NCI-H82 treated with DMSO at 0.1 percent for 48 hours (cell line): Measurements from ENCODE around the gene BAIAP3.

Experiments
- DNase-seq: peaks from one replicate; lab custom pipeline; 2025; ENCODE audit not compliant: unreplicated experiment; lab: John Stamatoyannopoulos, UW

Gene BAIAP3

DNA sequence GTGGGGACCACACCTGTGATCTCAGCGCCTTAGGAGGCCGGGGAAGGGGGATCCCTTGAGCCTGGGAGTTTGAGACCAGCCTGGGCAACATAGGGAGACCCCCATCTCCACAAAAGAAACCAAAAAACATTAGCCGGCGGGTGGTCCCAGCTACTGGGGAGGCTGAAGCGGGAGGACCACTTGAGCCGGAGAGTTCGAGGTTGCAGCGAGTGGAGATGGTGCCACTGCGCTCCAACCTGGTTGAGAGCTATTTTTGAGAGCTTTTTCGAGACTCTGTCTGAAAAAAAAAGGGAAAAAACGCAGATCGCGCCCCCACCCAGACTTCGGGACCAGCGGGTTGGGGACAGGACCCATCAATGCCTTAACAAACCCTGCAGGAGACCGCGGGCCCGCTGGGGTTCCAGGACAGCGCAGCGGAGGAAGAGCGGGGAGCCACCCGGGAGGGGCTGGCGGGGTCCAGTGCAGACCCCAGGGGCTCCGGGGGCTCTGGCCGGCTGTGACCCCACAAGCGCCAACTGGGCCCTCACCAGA lies 762 bp upstream of the BAIAP3 start:
- DNase-seq, result no peak

- no peak for DNase-seq
These were observed 632 bp downstream of the BAIAP3 start for GRCh38 chr16:1333854-1334700.

- no peak for DNase-seq
These were observed 1.3 kb downstream of the BAIAP3 start for GRCh38 chr16:1334739-1335138.

DNA sequence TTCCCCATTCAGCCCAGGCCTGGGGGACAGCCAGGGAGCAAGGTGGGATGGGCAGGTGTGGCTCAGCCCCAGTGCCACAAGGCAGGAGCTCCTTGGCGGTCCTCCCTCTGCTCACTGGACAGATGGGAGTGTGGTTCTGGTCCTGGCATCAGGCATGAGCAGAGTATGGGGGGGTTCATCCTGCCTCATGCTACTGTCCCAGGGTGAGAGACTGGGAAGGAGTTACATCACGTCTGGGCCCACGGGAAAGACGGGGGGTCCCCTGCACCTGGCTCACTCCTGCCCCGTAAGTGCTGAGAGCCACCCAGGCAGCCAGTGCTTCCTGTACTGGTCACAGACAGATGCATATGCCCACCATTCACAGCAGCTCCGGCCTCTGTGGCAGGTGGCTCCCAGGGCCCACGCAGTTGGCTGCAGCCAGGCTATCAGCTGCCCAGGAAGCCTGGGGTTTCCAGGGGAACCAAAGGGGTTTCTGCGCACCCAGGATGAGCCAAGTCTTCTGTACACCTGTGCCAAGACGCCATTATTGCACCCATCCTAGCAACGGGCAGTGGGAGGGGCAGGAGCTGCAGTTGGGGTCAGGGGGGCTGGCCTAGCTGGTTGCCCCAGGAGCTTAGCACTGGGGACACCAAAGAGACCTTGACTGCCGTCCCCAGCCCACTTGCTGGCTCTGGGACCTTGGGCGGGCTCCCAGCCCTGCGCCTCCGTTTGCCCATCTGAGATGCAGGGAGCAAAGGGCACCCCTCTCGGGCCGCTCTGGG lies 1.9 kb downstream of the BAIAP3 start:
- no peak for DNase-seq

GRCh38 chr16:1335996-1336395 lies 2.6 kb downstream of the BAIAP3 start:
- DNase-seq, result no peak

GRCh38 chr16:1336619-1337018 lies 3.2 kb downstream of the BAIAP3 start:
- DNase-seq, result no peak

- no peak for DNase-seq
These were observed 4.0 kb downstream of the BAIAP3 start for GRCh38 chr16:1337486-1337885.

GRCh38 chr16:1338119-1338730 lies 4.8 kb downstream of the BAIAP3 start:
- DNase-seq, result no peak

GRCh38 chr16:1338855-1339675 lies 5.6 kb downstream of the BAIAP3 start:
- no peak for DNase-seq

GRCh38 chr16:1340730-1341494 lies 7.5 kb downstream of the BAIAP3 start:
- DNase-seq, result no peak

GRCh38 chr16:1341495-1342420 lies 8.3 kb downstream of the BAIAP3 start:
- no peak for DNase-seq

DNA sequence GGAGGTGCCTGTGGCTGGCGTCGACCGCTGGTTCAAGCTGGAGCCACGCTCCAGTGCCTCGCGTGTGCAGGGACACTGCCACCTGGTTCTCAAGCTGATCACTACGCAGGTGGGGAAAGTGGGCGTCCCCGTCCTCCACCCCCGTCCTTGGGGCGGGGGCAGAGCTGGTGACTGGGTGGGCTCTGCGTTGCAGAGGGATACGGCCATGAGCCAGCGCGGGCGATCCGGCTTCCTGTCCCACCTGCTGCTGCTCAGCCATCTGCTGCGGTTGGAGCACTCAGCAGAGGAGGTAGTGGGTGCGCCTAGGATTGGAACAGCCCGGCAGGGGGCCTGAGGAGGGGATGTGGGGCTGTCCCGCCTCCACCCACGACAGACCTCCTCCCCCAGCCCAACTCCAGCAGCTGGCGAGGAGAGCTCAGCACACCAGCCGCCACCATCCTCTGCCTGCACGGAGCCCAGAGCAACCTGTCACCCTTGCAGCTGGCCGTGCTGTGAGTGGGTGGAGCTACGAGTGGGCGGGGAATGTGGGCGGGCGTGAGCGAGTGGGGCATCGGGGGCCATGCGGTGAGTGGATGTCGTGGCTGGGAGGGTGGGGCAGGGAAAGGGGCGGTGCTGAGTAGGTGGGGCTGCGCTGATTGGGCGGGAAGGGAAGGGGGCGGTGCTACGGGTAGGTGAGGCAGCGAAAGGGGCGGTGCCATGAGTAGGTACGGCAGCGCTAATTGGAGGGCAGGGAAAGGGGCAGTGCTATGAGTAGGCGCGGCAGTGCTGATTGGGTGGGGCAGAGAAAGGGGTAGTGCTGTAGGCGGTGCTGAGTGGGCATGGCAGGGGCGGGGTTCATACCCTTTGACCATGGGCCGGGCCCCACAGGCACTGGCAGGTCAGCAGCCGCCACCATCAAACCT lies 9.3 kb downstream of the BAIAP3 start:
- peak; percentile 98 for DNase-seq

DNA sequence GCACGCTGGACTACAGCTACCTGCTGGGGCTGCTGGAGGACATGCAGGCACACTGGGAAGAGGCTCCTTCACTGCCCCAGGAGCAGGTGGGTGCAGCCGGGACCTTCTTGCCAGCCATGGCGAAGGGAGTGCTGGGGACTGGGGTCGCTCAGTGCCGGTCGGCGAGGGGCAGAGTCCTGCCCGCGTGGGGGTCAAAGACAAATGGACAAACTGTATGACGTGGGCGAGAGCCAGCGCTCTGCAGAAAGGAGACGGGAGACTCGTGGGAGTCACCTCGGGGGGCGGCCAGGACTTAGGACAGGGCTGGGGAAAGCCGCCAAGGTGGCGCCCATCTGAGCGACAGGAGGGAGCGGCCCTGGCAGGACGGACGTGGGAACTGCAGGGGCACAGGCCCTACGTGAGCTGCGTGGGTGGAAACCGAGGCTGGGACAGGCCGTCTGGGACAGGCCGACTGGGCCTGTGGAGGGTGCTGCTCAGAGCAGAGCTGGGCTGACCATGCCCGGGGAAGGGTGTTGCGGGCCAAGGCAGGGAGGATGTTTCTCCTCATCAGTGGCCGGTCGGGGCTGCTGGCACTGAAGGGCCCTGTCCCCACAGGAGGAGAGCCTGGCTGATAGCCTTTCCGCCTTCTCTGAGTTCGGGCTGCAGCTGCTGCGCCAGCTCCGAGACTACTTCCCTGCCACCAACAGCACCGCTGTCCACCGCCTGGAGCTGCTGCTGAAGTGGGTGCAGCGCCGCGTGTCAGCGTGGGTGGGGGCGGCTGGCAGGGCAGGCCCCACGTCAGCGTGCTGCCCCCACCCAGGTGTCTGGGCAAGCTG lies 10.2 kb downstream of the BAIAP3 start:
- no peak for DNase-seq

DNA sequence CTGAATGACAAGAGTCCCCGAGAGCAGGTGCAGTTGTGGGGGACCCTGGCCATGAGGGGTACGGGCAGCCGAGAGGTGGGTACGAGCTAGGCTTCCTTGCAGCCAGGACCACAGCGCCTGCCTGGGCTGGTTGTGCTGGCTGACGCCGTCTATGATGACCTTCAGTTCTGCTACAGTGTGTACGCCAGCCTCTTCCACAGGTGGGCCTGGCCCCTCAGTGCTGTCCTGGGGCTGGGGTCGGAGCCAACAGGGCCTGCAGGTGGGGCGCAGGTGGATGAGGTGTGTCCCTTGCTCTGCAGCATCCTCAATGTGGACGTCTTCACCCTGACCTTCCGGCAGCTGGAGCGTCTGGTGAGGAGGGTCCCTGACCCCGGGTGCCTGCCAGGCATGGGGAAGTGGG lies 11.1 kb downstream of the BAIAP3 start:
- DNase-seq, result no peak

GRCh38 chr16:1345087-1345486 lies 11.6 kb downstream of the BAIAP3 start:
- DNase-seq, result no peak

GRCh38 chr16:1345651-1346421 lies 12.4 kb downstream of the BAIAP3 start:
- no peak for DNase-seq
